Stimulated activated CD4-positive, alpha-beta T cell treated with anti-CD3 and anti-CD28 coated beads, Interleukin-15, amount 100 ng/mL, for 1 hour (primary cell): ENCODE measurements around the gene ZNF618.

Experiments used
- DNase-seq, 2 donors: peaks; one replicate each; pipeline ENCODE4 v3.0.0-alpha.2; 2020; ENCODE audit warnings: low read depth in 1 of 2, low spot score in 1 of 2

ZNF618 gene

DNA sequence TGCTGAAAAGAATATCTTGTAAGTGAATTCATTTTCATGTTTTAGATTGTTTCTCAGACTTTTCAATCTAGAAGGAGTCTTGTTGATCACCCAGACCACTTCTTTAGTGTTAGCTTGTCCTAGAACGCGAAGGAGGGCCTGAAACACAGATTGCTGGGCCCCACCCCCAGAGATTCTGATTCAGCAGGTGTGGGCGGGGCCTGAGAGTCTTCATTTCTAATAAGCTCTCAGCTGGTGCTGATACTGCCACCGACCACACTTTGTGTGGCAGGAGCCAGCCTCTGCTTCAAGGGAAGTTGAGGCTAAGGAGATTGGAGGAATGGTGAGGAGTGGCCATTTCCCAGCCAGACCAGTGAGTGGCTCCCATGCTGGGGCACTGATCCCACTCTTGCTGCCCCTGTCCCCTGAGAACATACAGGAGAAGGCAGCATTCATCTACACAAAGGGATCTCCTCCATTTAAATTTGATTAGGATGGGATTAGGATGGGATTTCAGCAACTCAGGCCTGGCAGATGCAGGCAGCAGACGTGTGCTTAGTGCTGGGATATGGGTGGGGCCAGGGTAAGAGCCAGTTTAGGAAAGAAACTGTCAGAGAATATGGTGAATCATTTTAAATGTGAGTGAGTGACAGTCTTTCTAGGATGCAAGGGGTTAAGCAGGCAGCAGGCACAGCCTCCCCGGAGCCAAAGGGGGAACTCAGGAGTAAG is 35.9 kb downstream of the ZNF618 start:
- DNase-seq = no peak

DNA sequence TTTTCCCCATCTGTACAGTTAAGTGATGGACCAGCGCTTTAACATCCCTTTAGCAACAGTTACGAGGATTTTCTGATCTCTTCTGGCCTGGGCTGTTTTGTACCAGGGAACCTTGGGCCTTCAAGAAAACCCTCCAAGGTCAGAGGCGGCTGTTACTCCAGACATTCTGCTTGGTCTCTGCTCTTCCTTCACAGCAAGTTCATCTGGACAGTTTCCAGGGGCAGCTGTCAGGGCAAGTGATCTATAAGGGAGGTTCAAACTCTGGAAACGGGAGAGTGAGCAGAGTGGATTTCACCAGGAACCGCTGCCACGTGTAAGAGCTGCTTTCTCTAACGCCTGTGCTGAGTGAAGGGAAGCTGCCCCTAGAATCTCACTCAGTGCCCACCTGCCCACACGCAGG is 36.7 kb downstream of the ZNF618 start:
- no peak for DNase-seq

DNA sequence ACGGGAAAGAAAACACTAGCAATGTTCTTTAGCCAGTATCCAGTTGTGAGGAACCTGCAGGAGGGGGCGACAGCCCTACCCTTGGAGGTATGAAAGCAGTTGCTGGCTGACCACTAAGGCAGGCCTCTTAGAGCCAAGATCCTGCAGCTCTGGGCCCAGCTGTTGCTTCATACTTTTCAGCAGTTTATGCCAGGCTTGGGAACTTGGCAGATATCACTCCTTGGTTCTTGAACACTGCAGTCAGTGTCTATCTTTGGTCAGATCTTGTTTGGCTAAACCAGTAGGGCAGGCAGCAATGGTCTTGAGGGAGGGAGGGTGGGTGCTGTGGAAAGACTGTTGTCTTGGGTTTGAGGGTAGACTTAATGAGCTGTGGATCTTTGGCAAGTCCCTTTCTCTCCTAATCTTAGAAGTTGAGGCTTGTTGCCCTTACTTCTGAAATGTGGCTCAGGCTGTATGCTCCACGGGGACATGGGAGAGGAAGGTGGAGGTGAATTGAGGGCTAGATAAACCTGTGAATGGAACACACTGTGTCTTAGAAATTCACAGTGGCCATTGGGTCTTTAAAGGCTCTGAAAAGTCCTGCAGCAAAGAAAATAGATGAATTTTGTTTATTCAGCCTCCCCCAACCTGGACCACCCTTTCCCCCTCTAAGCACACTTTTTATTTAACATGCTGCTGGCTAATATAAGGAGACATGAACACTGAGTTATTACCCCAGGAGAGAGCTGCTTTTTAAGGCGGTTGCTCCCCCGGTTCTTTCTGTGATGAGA is 37.5 kb downstream of the ZNF618 start:
- no peak for DNase-seq

DNA sequence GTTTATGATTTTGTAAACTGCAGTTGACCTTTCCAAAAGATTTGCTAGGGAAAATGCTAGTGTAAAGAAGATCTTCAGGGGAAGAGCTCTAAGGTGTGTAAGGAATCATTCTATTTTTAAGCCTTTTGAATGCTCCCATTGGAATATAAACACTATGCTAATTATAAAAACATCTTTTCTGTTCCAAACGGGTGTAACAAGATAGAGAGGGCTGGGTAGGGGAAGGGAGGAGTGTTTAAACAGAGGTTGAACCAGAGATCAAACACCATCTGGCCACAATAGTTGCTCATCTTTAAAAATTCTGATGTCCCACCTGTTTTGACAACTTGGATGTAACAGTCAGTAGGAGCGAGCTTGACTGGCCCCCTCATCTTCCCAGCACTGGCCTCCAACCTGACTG is 38.4 kb downstream of the ZNF618 start:
- no peak for DNase-seq

GRCh38 chr9:113915817-113916434 is 39.8 kb downstream of the ZNF618 start:
- DNase-seq = no peak

DNA sequence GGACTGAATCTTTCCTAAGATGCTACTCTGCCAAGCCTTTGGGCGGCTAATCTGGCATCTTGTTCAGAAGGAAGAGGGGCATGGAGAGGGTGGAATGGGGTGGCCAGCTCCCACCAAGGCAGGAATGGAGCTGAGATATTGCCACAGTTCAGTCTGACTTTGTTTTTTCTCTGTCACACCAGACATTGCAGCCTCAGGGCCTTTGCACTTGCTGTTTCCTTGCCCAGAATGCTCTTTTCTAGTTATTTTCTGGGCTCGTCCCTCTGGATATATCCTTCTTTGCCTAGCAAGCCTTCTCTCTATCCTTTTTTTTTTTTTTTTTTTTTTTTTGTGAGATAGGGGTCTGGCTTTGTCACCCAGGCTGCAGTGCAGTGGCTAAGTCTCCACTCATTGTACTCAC is 40.8 kb downstream of the ZNF618 start:
- DNase-seq = no peak

DNA sequence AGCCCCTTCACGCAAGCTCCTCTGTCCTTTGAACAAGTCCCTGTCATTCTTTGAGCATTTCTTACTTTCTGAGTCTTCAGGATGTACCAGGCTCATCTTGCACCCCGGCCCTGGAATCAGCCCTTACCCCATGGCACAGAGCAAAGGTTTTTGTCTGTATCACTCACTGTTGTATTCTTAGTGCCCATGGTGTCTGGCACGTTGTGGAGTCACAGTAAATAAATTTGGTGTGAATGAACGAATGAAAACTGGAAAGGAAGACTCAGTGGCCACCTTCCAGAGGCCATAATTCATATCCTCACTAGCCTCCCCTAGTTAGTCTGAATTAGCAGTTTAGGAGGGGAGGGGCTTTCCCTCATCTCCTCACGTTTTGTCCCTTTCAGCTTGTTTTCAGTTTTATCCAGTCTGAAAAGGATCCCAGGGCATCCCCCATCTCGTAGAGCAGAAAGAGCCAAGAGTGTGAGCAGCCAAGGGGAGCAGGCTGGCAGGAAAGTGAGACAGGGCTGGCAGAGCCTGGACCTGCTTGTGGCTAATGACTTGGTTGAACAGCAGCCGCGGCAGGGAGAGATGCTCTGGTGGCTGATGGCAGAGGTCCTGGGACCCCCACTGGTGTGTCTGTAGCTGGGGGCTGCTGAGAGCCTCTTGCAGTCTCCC is 42.7 kb downstream of the ZNF618 start:
- DNase-seq = no peak

GRCh38 chr9:113919382-113919781 is 43.3 kb downstream of the ZNF618 start:
- DNase-seq = no peak

DNA sequence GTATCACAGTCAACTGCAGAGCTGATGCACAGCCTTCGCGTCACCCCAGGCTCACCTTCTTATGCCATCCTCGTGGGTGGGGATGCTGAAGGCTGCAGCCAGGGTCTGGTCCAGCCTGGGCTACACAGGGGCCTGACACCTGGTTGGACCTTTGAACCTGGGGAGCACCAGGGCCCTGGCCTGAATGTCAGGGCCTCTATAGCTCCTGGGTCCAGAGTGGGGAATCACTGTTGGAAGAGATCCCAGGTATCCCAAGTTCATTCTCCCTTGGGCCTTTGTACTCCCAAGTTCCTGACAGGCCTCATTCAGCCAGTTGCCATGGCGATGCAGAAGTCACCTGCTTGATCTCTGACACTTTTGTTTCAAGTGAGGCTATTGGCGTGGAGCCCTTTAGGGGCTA is 43.8 kb downstream of the ZNF618 start:
- no peak for DNase-seq

DNA sequence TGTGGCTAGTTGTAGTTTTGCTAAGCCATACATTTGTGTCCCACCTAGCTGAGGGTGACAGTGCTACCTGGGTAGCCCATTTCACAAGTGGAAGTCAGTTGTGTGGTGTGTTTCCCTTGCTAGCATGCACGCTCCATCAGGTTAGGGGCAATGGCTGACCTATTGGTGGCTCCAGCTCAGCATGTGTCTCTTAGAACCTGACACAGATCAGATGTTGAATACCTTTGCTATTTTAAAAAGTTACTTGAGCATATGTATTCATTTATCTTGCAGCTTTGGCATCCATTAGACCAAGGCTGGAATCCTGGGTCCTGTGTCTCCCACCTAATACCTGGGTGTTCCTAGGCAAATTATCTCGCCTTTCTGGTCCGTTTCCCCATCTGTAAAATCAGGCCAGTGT is 44.8 kb downstream of the ZNF618 start:
- no peak for DNase-seq

- no peak for DNase-seq
Observed at GRCh38 chr9:113921396-113921925, 45.4 kb downstream of the ZNF618 start.

GRCh38 chr9:113922160-113922559 is 46.1 kb downstream of the ZNF618 start:
- DNase-seq = no peak

- DNase-seq = no peak
Observed at GRCh38 chr9:113926211-113926610, 50.1 kb downstream of the ZNF618 start.

GRCh38 chr9:113927277-113927676 is 51.2 kb downstream of the ZNF618 start:
- no peak for DNase-seq

DNA sequence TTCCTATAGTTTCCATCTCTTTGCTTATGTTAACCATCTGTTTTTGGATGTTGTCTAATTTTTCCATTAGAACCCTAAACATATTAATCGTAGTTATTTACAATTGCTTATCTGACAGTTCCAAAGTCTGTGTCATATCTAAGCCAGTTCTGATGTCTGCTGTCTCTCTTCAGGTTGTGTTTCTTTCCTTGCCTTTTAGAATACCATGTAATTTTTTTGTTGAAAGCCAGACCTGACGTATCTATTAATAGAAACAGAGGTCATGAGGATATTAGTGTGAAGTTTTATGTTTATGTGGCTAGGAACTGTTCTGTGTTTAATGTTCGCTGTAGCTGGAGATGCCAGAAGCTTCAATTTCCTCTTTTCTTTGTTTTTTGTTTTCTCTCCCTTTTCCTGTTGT is 52.2 kb downstream of the ZNF618 start:
- DNase-seq = no peak

- DNase-seq = no peak
Observed at GRCh38 chr9:113929634-113930389, 53.7 kb downstream of the ZNF618 start.

DNA sequence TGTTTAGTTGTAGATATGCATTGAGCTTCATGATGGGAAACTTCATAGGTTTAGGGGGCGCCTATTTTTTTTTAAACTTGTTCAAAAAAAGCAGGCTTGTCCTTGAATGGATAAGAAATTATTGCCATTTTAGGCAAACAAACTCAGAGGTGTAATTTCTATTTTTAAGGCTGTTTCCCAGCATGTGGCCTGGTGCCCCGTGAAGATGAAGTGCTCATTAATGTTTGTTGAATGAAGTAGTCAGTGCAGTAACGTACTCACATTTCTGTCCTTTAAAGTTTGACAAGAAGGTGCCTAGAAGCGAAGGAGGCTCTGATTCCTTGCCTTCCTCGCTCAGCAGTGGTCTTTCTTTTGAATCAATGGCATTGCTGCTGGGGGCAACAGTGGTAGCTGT is 54.3 kb downstream of the ZNF618 start:
- DNase-seq = no peak

GRCh38 chr9:113931140-113931539 is 55.0 kb downstream of the ZNF618 start:
- DNase-seq = no peak

DNA sequence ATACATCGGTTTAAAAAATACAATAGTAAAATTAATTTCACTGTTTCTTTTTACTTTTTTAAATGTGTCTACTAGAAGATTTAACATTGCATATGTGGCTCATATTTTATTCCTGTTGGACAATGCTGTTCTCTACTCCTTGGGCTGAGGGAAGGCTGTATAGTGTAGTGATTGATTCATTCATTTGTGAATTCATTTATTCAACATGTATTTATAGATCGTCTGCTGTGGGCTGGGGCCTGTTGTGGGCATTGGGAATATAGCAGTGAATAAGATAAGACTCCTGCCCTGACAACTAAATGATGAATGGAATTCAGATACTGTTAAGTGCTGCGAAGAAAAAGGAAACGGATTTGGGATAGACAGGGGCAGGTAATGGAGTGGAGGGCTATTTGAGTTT is 55.7 kb downstream of the ZNF618 start:
- no peak for DNase-seq

DNA sequence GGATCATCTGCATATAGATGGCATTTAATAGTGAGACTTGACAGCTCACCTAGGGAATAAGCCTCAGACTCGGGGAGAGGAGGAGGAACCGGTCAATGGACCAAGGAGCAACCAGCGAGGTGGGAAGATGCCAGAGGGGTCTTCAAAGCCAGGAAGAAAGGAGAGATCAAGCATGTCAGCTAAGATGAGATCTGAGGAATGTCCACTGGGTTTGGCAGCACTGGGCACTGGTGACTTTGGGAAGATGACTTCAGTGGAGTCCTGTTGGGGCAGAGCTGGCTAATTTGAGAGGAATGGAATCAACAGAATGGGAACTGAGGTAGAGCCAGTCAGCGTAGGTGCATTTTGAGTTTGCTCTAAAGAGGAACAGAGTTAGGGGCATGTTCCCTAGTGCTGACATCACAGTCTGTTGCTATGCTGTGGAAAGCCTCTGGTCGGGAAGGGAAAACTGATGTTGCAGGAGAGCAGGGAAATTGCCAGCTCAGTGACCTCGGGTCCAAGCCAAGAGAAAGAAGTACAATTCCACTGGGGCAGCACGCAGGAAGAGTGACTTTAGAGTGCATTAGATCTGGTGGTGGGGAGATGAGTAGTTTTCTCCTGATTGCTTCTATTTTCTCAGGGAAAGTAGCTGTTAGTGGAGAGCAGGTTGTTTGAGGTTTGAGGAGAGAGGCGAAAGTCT is 56.9 kb downstream of the ZNF618 start:
- DNase-seq = no peak
